AG04449 (cell line): Measurements from ENCODE around the gene KCNJ4.
"Not testable (repeated sequence)": the region's sequence is repeated elsewhere in the genome, so short reads cannot be mapped to it uniquely, and the experiment has no call there.

Source experiments
- CTCF ChIA-PET: fragments of 350-600 bp; formaldehyde crosslinking; extraction: SDS; loops from one replicate; lab custom pipeline; 2021; ENCODE audit warnings: antibody characterized with exemption; lab: Yijun Ruan, JAX
- POLR2A ChIA-PET: fragments of 400-600, 350-600 bp; formaldehyde crosslinking; extraction: SDS; loops from one replicate; lab custom pipeline; 2020; ENCODE audit warnings: antibody characterized with exemption, inconsistent platforms; lab: Yijun Ruan, JAX
- DNase-seq: peaks from one replicate; pipeline ENCODE4 v3.0.0-alpha.2; 2010; ENCODE audit warnings: low read depth, low spot score
- H3K4me3 ChIP-seq: 2 replicates; pipeline ENCODE4 v1.5.1; 2011; ENCODE audit warnings: low read depth, mild to moderate bottlenecking, control low read depth, low read length
- CTCF ChIP-seq: IDR thresholded peaks from one replicate; pipeline ENCODE4 v1.5.1; 2011; ENCODE audit warnings: mild to moderate bottlenecking, moderate library complexity, low read length, control low read depth, inconsistent platforms; ENCODE audit not compliant: insufficient read depth; ENCODE audit errors: missing control alignments

KCNJ4 gene

DNA sequence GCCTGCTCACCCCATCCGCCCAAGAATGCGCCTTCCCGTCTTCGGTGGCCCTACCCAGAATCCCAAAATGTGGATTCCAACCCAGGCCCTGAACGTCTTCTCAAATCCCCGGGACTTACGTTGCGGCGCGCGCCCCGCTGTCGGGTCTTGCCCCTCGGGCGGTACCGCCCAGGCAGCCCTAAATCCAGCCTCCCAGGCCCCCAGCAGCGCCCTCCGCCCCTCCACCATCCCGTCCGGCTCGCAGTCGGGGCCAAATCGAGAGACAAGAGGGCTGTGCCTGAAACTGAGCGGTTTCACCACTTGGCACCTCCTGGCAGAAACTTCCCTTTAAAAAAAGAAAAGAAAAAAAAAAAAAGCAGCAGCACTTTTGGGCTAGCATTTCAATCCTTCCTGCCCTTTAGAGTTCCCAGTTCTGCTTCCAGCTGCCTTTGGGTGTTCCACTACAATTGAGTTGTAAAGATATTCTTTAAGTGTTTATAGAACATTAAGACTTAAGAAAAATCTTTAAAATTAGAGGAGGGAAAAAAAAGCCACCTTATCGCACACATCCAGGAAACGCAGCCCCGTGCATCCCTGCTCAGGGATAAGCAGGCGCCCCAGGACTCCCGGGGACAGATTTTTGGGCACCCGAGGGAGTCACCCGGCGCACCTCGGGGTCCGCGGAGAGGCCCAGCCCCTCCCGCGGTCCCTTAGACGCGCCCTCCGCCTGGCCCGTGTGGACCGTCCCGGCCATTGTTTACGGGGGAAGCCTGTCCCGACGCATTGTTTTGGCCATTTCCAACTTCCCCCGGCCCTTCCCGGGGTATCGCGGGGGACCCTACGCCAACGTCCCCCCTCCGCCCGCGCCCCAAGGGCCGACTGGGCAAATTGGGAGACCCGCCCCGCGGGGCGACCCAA lies 57.6 kb downstream of the KCNJ4 start:
- ChIA-PET CTCF (interaction anchor here (1.1 kb wide), 1 partner anchor 231 kb away, joined by 3 read pairs; no protein-coding TSS in a partner anchor), POLR2A (no interaction called here)
- no peak for DNase-seq
- TF ChIP-seq CTCF = no peak
- peak overlapping the region; percentile 70 for H3K4me3 ChIP-seq

DNA sequence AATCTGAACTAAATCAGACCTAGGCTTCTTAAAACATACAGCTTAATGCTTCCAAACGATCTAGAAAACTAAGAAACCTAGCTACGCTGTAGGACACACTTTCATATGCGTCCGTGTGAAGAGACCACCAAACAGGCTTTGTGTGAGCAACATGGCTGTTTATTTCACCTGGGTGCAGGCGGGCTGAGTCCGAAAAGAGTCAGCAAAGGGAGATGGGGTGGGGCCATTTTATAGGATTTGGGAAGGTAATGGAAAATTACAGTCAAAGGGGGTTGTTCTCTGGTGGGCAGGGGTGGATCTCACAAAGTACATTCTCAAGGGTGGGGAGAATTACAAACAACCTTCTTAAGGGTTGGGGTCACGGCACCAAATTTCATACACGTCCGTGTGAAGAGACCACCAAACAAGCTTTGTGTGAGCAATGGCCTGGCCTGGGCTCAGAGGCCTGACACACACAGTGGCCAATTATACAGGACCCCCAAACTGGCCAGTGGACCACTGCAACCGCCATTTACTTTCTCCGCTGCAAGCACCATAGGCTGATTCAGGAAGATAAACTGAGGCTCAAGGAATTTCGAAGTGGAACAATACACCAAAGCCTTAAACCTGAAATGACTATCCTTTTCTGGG lies 58.4 kb downstream of the KCNJ4 start:
- POLR2A ChIA-PET, DNase-seq, H3K4me3 ChIP-seq: not testable (repeated sequence)
- CTCF ChIA-PET = interaction anchor here (1.1 kb wide), 1 partner anchor 230 kb away, joined by 3 read pairs; no protein-coding TSS in a partner anchor

DNA sequence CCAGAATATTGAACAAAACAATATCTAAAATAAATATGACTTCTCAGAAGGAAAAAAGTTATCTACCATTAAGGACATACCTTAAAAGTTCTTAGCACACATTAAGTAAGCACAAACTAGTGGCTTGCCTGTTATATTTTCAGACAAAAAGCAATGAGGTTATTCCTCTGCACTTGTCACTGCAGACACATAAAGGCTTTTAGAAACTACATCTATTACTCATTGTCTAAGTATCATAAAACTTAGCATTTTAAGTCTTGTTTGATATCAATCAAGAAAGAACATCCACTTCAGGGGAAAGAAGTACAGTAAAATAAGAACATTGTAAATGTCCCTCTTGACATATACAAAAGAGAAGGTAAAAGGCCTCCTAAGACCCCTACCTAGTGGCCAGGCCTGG lies 59.1 kb downstream of the KCNJ4 start:
- CTCF ChIA-PET, DNase-seq, H3K4me3 ChIP-seq, POLR2A ChIA-PET: not testable (repeated sequence)

- CTCF ChIA-PET, POLR2A ChIA-PET, H3K4me3 ChIP-seq, DNase-seq: not testable (repeated sequence)
Observed at GRCh38 chr22:38394929-38395624, 59.9 kb downstream of the KCNJ4 start.

DNA sequence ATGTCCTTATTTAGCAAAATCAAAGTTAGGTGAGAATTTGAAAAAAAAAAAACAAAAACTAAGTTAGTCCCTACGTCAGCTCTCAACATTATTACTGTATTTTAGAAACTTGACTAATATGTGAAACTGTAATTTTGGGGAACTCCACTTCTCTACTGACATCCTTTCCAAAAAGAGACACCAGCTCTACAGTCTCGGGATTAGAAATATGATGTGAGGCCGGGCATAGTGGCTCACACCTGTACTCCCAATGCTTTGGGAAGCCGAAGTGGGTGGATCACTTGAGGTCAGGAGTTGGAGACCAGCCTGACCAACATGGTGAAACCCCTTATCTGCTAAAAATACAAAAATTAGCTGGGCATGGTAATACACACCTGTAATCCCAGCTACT lies 65.6 kb downstream of the KCNJ4 start:
- H3K4me3 ChIP-seq, POLR2A ChIA-PET, CTCF ChIA-PET, DNase-seq: not testable (repeated sequence)

DNA sequence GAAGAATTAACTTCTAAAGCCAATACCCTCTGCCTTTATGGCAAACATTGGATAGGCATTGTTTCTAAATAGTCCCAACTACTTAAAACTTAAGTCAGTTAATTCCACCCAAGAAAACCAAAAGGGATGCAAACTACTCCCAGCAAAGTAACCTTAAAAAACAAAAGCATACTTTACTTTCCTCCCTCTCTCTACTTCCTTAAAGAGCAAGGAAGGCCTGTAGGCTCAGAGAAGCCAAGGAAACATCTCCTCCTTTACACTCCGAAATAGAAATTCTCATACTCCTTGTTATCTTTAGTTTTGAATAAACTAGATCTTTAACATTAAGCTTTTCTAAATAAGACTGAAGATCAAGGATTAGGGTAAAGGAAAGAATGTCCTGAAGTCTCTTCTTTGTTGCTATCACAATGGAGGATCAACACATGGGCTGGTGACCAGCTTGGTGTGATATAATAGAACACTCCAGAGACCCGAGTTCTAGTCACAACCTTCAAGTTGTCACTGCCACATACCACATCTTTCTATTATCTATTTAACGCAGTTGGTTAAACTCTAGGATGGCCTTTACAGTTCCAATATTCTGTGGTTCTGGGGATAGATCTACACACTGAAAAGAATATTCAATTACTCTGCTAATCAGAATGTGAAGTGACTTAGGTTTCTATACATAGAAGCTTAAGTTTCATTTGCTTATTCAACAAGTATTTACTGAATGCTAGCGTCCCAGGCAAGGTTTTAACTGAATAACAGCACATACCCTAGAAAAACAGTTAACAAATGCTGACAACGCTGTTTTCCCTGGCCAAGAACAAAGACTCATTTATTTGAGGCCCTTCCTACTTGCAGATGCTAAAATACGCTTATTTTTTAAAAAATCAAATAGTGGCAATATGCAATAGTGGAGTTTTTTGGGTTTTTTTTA lies 66.2 kb downstream of the KCNJ4 start:
- CTCF ChIA-PET, POLR2A ChIA-PET, H3K4me3 ChIP-seq, DNase-seq: not testable (repeated sequence)

GRCh38 chr22:38386918-38387317 lies 68.1 kb downstream of the KCNJ4 start:
- CTCF ChIA-PET, DNase-seq, POLR2A ChIA-PET, H3K4me3 ChIP-seq: not testable (repeated sequence)

DNA sequence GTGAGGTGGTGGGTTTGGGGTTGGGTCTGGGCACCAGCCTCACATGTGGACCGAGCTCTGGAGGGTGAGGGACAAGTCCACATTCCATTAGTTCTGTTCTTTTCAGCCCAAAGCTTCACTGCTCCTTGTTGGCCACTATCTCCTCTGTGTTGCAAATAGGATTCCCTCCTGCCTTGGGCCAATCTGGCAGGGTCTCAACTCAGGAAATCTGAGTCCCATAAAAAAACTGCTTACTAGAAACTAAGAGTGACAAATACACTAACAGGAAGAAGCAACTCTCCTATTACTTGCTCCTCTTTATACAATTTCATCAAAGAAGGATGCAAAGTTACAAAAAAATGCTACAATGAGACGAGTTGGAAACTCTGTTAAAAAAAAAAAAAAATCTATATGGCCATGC lies 71.6 kb downstream of the KCNJ4 start:
- no peak for DNase-seq
- CTCF ChIA-PET = no interaction called here
- TF ChIP-seq CTCF = no peak
- no peak overlapping the region for H3K4me3 ChIP-seq
- POLR2A ChIA-PET = no interaction called here

GRCh38 chr22:38381371-38381770 lies 73.6 kb downstream of the KCNJ4 start:
- CTCF ChIA-PET, DNase-seq, POLR2A ChIA-PET, H3K4me3 ChIP-seq: not testable (repeated sequence)
